Middle frontal gyrus (tissue), 1 donor: ENCODE measurements around the gene CARM1.
"Not testable (repeated sequence)": the region's sequence is repeated elsewhere in the genome, so short reads cannot be mapped to it uniquely, and the experiment has no call there.

Experiments
- DNase-seq: peaks from one replicate; pipeline ENCODE4 v3.0.0-alpha.2; 2015; ENCODE audit warnings: low spot score; ENCODE audit errors: extremely low spot score

The CARM1 gene

DNA sequence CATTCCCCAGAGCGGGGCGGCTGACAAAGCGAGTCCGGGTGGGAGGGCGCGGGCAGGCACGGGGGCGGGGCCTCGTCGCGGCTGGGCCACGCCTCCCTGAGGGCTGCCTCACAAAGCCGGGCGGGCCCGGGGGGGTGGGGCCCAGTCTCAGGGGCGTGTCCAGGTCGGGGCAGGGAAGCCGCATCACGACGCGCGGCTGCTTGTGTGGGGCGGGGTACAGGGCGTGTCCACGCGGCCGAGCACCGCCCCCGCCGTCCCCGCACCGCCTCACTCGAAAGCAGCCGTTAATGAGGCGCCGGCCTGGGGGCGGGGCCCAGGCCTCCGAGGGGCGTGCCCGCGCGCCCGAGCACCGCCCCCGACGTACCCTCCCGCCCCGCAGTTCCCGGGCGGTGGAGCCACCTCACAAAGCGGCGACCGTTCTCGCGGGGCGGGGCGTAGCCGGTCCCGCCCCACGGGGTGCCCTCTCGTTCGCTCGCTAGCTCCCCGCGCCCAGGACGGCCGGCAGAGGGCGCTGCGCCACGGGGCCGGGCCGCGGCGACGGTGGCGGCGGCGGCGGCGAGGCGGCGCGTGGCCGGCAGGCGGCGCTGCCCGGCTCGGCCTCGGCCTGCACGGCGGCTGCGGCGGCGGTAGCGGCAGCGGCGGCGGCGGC, at the start of gene CARM1:
Gene CARM1, plus strand, starts transcription at position 599 of the 649 bp plus-strand sequence. CDS start 150 bp downstream, outside the sequence.
- DNase-seq = peak; percentile 96

DNA sequence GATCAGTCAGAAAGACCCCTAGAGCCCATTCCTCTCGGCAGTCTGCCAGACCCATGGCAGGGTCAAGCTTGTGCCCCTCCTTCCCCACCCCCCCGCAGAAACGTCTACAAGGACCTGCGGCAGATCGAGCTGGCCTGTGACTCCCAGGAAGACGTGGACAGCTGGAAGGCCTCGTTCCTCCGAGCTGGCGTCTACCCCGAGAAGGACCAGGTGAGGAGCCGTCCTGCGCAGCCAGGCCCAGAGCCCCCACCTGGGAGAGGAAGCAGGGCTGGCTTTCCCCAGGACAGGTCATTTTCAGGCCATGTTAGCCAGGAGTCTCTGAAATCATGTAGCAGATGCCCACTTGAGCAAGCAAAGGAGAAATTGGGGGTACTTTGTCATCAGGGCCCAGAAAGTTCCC, 47.7 kb upstream of the CARM1 start:
- DNase-seq = no peak

DNA sequence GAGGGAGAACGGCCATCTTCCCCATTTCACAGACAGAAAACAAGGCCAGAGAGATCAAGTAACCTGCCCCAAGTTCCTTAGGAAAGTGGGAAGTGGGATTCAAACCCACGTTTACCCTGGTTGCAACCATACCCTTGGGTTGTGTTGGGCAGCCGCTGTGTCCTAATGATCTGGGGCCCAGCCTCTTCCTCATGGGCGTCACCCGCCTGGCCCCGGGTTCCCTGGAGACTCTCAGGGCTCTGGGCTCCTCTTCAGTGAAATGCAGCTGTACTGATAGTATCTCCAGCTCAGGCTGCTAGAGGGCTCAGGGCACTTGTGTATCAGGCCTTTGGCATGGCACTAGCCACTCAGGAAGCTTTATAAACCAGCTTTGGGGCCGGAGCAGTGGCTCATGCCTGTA, 45.1 kb upstream of the CARM1 start:
- DNase-seq = no peak

DNA sequence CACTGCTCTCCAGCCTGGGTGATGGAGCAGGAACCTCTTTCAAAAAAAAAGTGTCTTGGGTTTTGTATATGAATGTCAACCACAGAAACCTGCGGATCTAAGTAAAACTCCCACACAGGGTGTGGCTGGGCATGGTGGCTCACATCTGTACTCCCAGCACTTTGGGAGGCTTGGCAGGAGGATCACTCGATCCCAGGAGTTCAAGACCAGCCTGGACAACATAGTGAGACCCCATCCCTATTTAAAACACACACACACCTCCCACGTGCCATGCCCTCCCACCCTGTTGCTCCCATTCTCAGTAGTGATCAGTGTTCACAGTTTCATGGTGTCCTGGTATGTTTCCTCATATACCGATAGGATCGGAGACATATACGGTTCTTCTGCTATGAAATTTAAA, 44.5 kb upstream of the CARM1 start:
- DNase-seq = no peak

DNA sequence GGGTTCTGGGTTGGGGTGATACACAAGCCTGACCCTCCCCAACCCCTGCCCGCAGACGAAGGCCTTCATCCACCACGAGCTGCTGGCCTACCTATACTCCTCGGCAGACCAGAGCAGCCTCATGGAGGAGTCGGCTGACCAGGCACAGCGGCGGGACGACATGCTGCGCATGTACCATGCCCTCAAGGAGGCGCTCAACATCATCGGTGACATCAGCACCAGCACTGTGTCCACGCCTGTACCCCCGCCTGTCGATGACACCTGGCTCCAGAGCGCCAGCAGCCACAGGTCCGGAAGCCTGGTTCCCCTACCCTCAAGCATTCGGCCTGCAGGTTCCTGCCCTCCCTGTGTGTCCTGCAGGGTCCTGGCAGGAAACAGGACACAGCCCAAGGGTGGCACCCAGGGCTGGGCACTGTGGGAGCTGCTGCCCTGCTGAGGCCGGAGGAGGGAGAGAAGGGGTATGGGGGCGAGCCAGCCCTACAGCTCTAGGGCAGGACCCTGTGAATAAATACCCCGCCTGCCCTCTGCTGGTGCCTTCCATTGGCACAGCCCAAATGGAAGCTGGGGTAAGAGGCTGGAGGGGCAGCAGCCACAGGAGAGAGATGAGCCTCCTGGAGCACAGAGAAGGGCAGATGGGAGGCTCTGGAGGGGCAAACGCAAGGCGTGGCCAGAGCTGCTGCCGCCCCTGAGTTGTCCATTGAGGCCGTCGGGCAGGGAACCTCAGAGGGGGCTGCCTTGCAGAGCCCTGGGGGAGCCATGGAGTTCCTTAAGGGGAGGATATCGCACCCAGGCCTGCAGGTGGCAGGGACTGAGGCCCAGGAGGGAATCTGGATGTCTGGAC, 42.2 kb upstream of the CARM1 start:
- no peak for DNase-seq

DNA sequence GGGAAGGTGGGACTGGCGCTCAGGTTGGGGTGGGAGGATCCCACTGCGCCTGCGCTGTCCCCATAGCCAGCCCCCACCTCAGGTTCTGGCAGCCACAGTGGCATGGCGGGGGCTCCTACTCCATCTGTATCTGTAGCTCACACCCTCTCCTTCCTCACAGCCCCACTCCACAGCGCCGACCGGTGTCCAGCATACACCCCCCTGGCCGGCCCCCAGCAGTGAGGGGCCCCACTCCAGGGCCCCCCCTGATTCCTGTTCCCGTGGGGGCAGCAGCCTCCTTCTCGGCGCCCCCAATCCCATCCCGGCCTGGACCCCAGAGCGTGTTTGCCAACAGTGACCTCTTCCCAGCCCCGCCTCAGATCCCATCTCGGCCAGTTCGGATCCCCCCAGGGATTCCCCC, 41.4 kb upstream of the CARM1 start:
- no peak for DNase-seq

DNA sequence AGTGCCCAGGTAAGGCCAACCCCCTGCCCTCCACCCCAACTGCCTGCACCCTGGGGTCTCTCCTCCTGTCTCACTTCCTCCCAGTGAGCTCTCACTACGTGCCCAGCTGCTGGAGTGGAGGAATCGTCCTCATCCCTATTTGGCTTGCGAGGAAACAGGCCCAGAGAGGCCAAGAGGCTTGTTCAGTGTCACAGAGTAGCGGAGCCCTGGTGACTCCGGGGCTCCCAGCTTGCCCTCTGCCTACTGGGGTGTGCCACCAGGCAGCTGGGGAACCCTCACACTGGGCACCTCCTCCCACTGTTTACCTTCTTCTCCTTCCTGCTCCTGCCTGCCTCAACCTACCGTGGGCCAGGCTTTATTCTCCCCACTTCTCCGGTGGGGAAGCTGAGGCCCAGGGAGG, 41.0 kb upstream of the CARM1 start:
- DNase-seq = no peak

DNA sequence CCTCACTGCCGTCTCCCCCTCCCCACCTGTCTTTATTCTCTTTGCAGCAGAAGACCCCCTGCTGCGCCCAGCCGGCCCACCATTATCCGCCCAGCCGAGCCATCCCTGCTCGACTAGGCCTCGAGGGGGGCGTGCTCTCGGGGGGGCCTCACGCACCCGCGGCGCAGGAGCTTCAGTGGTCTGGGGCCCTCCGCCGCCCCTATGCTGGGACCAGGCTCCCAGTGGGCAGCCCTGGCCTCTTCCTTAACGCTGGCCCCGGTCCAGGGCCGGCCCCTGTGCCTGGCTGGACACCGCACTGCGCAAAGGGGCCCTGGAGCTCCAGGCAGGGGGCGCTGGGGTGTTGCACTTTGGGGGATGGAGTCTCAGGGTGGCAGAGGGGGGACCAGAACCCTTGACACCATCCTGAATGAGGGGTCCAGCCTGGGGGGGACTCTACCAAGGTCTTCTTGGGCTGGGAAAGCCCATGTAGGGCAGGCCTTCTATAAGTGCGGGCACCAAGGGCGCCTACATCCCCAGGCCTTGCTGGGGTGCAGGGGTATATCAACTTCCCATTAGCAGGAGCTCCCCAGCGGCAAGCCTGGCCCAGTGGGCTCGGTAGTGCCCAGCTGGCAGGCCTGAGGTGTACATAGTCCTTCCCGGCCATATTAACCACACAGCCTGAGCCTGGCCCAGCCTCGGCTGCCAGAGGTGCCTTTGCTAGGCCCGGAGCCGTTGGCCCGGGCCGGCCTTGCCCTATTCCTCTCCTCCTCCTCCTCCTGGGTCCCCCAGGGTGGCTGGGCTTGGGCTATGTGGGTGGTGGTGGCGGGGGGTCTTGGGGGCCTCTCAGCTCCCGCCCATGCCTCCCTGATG, 40.2 kb upstream of the CARM1 start:
- no peak for DNase-seq

DNA sequence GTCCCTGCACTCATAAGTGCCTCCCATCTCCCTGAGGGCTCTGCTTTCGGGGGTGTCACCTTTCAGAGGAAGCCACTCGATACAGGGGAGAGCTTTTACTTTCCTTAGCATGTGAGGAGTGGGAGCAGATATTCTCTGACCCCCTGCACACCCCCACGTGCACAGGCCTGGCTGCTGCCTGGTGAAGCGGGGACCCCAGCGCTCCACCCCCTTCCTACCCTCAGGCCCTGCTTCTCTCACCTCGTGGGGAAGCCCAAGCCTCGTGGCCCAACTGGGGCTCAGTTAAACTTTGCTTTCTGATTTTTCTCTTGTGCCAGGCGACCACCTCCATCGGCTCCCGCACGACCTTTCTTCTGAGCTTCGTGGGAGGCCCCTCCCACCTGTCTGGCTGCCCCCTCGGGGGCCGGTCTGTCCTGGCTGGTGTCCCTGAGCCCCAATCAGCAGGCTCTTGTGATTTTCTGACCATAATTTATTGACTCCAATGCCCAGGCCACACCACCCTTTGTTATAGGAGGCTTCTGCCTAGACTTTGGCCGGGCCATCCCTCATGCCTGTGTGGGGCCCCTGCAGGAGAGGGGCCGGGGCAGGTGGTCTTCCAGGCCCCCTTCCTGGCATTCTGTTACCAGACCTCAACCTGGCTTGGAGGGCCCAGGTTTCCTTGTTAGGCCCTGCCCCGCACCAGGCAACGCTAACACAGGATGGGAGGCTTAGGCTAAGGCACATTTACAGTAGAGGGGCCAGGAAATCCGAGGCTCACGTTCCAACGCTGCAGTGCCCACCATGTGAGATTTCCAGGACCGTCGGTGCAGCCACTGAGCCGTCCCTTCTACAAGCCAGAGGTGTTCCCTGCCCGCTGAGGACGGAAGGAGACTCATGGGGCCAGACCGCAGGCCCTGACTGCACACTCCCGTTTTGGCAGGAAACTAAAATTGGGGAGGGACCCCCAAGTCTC, 39.1 kb upstream of the CARM1 start:
- no peak for DNase-seq

DNA sequence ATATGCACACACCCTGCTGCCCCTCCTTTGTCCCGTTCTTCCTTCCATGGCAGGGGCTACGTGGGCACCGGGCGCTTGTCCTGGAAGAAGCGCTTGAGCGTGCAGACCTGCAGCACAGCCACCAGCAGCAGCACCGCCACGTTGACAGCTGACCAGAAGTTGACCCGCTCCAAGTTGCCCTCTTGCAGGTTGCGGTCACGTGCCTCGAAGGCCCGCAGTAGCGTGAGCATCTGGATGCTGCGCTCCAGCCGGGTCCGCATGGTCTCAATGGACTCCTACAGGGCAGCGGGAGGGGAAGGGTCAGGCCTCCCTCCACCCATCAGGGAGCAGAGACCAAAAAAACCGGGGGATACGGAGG, 38.4 kb upstream of the CARM1 start:
- no peak for DNase-seq

DNA sequence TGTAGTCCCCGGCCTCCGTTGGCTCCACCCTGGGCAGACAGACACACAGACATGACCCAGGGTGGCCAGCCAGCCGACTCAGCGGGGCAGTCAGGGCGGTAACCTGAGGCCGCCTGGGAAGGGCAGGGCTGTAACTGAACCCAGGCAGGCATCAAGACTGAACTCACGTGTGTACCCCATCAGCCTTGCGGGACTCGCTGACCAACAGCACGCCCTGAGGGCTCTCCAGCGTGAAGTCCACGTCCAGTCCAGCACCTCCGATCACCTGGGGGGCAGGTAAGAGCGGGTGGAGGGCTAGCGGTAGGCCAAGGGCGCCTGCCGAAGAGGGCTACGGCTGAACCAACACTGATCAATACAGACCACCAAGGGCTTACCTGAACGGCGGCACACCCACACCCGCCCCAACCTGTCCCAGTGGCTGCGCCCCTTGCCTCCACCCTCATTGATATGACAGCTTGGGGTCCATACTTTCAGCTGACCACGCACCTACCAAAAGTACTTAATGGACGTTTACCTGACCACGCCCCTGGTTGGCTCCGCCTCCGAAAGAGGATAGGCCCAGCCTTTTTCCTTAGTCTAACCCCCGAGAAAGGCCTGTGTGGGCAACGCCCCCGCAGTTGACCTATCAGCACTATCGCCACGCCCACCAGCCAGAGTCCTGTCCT, 36.1 kb upstream of the CARM1 start:
- no peak for DNase-seq

DNA sequence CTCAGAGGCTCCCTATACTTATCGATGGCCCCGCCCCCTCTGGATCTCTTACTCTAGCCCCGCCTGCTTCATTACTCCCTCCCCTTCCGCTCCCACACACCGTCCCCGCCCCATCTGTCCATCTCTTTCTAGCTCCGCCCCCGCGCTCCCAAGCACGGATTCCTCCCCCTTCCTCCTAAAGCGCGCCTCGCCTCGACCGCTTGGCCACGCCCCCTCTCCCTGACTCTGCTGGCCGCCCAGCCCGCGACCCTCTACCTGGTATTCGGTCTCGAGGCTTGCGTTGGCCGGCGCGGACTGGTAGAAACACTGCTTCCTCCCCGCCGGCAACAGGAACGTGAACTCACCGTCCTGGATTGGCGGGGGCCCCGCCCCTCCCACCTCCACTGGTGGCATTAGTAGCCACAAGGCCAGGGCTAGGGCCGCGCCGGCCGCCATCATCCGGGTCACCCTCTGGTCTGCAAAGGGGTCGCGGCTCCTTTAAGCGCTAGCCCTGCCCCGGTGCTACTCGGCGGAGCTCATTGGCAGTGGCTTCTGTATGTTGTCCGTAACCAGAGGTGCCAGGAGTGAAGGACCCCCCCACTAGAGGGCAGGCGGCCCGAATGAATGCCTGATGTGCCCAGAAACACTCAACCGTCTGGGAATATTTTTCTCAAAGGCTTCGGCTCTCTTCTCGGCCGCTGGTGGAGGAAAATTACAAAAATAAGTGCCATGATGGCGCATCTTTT, 35.4 kb upstream of the CARM1 start, which contains the start of gene TMED1:
Gene TMED1, minus strand, starts transcription at position 459 of the 725 bp plus-strand sequence. Its CDS starts 21 bp downstream, at position 438.
- peak; percentile 91 for DNase-seq

DNA sequence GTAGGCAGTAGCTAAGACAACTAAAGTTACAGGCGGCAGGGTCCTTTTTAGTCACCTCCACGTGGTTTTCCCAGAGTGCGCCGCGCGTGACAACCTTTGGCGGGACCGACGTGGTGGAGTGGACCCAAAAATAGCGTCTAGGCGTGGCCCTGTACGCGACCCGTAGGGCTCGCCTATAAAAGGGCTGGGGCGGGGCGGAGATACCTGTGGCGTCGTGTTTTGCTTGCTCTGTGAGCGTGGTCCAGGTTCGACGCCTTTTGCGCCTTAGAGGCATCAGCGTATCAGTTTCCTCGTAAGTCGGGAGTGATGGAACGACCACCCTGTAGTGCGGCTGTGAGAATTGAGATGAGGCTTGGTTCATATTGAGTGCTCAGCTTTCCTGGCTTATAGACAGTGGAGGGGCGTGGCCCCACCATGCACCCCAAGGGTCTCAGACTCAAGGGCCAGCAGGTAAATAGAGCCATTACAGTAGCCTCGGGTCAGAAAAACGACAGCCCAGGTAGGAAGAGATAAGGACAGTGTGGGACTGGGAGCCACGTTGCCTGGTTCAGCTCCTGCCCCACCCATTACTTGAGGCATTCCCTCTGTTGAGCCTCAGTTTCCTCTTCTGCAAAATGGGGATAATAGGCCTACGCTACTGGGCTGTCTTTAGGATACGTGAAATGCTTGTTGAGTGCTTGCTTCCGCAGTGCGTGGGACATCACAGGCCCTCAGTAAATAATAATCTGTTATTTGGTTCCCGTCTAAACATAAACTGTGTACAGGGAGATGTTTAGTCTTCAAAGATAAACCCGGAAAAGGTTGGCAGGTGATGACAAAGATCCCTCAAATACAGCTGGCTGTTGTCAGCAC, 34.6 kb upstream of the CARM1 start:
- DNase-seq = no peak

DNA sequence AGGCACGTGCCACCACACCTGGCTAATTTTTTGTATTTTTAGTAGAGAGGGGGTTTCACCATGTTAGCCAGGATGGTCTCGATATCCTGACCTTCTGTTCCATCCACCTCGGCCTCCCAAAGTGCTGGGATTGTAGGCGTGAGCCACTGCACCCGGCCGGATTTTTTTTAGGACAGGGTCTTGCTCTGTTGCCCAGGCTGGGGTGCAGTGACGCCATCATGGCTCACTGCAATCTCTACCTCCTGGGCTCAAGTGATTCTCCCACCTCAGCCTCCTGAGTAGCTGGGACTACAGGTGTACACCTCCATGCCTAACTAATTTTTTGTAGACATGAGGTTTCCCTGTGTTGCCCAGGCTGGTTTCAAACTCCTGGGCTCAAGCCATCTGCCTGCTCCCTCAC, 33.7 kb upstream of the CARM1 start:
- DNase-seq = not testable (repeated sequence)

DNA sequence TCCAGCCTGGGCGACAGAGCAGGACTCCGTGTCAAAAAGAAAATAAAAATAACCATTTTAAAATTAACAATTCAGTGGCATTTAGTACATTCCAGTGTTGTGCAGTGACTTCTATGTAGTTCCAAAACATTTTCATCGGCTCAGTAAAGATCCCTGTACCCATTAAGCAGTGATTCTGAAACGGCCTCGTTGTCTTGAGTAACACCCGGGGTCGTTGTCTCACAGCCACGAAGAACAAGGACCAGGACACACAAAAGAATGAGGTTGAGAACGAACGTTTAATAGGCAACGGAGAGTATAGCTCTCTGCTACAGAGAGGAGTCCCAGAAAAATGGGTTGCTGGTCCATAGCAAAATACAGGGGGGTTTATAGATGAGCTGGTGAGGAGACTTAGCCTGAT, 33.0 kb upstream of the CARM1 start:
- DNase-seq = no peak

DNA sequence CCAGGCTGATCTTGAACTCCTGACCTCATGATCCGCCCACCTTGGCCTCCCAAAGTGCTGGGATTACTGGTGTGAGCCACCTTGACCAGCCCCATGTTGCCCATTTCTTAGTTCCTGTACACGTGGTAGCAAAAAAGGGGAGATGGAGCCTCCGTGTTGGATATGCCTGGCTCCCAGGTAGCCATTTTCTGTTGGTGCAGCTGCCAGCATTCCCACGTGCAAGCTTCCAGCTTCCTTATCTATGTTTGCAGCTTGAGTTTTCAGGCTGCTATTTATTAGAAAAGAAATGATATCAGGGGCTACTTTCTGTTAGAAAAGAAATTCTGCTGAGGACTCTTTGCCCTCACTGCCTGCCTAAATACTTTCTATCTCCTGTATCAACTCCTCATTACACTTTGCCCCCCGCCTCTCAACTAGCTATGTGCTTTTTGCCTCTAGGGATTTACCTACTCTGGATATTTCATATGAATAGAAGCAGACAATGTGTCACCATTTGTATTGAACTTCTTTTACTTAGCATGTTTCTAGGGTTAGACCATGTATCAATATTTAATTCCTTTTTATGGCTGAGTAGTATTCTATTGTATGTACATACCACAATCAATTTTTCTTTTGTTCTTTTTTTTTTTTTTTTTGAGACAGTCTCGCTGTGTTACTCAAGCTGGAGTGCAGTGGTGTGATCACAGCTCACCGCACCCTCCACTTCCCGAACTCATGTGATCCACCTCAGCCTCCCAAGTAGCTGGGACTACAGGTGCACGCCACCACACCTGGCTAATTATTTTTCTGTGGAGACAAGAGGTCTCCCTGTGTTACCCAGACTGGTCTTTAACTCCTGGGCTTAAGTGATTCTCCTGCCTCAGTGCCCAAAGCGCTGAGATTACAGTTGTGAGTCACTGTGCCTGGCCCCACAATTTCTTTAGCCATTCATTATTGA, 32.0 kb upstream of the CARM1 start:
- no peak for DNase-seq

DNA sequence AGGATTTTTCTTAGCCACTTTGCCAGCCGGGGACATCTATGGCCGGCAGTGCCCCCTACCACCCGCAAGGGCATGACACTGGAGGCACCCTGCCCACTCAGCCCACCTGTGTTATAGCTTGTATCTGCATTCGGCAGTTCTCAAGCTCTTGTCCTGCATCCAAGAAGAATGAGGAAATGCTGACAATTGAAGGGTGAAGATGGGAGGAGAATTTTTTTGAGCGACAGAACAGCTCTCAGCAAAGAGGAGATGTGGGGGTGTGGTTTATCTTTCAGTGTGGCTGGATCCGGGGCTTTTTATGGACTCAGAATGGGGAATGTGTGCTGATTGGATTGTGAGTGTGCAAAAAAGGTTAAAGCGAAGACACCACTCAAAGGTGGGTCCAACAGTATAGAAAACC, 28.6 kb upstream of the CARM1 start:
- DNase-seq = no peak
